ENCODE data around the gene NECAB3. TPM values are rescaled to one million over a fixed set of nuclear protein-coding genes. Genes with fewer than 3 reads are reported as not detected.

The NECAB3 gene
- total RNA-seq, 1 donor from 2014 or later: 146 TPM

DNA sequence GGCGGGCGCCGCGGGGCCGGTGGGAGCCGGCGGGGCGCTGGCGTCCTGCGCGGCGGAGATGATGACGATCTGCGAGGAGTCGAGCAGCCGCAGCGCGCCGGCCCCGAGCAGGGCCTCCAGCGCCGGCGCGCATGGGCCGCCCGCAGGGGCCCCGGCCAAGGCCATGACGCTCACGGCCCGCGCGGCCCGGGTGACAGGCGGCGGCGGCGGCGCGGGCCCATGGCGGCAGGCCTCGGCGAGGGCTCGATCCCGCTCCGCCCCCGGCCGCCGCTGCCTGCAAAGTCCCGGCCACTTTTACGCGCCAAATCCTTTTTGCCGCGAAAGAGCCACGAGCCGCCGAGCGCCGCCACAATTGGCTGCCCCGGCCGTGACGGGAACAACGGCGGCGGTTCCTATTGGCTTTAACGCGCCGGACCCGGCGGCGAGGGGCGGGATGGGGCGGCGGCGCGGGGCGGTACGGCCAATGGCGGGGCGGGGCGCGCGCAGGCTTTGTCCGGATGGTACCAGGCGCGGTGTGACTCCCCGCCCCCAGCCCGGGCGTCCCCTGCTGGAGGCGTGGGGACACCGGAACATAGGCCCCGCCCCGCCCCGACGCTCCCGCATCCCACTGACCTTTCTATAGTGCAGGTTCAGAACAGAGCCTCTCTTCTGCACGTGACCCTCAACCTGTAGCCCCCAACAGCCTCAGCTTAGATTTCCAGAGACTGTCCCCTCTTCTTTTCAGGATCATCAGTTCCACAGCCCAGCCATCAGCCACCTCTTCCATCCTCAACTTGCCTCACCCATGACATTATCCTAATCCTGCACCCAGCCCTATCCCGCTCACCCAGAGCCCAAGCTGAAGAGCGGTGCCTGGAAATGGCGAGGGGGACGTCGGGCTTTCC, 12.1 kb upstream of the NECAB3 start, which contains the start of gene E2F1:
Gene E2F1 (minus strand): TSS at position 286 of the 884 bp plus-strand sequence. CDS start 121 bp downstream, at position 165.
- Mint-ChIP-seq H3K4me1 (ENCODE audit: low read depth, unreplicated experiment) (peaks cover 22% of the 10 kb centered on the region), H3K27me3 (ENCODE audit: unreplicated experiment) (peaks cover 16% of the 10 kb centered on the region), H3K9me3 (ENCODE audit: unreplicated experiment) (peaks cover 10% of the 10 kb centered on the region), H3K4me3 (ENCODE audit: unreplicated experiment) (peak within 1 kb of the TSS; percentile 88), H3K27ac (ENCODE audit: unreplicated experiment) (peak within 1 kb of the TSS; percentile 96), H3K36me3 (ENCODE audit: unreplicated experiment) (no peaks in the 10 kb centered on the region)
- TF ChIP-seq, protein P1, sequence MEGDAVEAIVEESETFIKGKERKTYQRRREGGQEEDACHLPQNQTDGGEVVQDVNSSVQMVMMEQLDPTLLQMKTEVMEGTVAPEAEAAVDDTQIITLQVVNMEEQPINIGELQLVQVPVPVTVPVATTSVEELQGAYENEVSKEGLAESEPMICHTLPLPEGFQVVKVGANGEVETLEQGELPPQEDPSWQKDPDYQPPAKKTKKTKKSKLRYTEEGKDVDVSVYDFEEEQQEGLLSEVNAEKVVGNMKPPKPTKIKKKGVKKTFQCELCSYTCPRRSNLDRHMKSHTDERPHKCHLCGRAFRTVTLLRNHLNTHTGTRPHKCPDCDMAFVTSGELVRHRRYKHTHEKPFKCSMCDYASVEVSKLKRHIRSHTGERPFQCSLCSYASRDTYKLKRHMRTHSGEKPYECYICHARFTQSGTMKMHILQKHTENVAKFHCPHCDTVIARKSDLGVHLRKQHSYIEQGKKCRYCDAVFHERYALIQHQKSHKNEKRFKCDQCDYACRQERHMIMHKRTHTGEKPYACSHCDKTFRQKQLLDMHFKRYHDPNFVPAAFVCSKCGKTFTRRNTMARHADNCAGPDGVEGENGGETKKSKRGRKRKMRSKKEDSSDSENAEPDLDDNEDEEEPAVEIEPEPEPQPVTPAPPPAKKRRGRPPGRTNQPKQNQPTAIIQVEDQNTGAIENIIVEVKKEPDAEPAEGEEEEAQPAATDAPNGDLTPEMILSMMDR (IDR thresholded peaks at IDR 0.05; ENCODE audit: partially characterized antibody, unreplicated experiment): no peak
- peak; percentile 99 for DNase-seq

GRCh38 chr20:33685328-33686099, 11.3 kb upstream of the NECAB3 start:
- H3K27me3 Mint-ChIP-seq (ENCODE audit: unreplicated experiment): peaks cover 16% of the 10 kb centered on the region
- H3K27ac Mint-ChIP-seq (ENCODE audit: unreplicated experiment): peak overlapping the region; percentile 96
- peak; percentile 89 for DNase-seq
- H3K36me3 Mint-ChIP-seq (ENCODE audit: unreplicated experiment): no peaks in the 10 kb centered on the region
- TF ChIP-seq, protein P1 (IDR thresholded peaks at IDR 0.05; ENCODE audit: partially characterized antibody, unreplicated experiment): no peak
- H3K4me3 Mint-ChIP-seq (ENCODE audit: unreplicated experiment): peak overlapping the region; percentile 88
- peaks cover 10% of the 10 kb centered on the region for H3K9me3 Mint-ChIP-seq (ENCODE audit: unreplicated experiment)
- H3K4me1 Mint-ChIP-seq (ENCODE audit: low read depth, unreplicated experiment): peaks cover 30% of the 10 kb centered on the region

GRCh38 chr20:33684533-33685327, 10.5 kb upstream of the NECAB3 start:
- DNase-seq: no peak
- Mint-ChIP-seq H3K36me3 (ENCODE audit: unreplicated experiment) (no peaks in the 10 kb centered on the region), H3K27ac (ENCODE audit: unreplicated experiment) (peak overlapping the region; percentile 96), H3K4me3 (ENCODE audit: unreplicated experiment) (peak overlapping the region; percentile 88), H3K9me3 (ENCODE audit: unreplicated experiment) (peaks cover 10% of the 10 kb centered on the region), H3K4me1 (ENCODE audit: low read depth, unreplicated experiment) (peaks cover 26% of the 10 kb centered on the region), H3K27me3 (ENCODE audit: unreplicated experiment) (peaks cover 16% of the 10 kb centered on the region)
- TF ChIP-seq, protein P1 (IDR thresholded peaks at IDR 0.05; ENCODE audit: partially characterized antibody, unreplicated experiment): no peak

DNA sequence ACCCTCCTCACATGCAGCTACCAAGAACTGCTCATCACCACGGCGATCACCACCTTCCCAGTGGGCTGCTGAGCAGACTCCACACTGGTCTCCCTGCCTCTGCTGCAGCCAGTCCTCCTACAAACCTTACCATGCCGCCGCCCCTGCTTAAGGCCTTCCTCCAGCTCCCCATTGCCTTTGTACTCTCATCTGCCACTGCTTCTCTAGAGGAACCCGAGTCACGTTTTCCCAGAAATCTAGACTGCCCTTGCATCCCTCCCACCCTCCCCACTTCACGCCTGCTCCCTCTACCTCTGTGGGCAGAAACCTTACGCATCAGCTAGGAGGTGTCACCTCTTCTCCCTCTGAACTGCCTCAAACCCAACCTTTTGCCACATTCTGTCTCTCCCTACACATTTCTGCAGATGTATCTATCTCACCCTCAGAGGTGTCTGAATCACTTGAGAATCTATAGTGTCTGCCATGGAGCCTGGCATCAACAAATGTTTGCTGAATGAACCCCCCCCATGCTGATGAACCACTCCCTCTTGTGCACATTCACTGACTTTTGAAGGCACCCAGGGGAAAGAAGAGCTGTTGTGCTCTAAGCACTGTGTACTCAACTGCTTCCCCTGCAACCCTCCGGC, 7.6 kb upstream of the NECAB3 start:
- Mint-ChIP-seq H3K4me3 (ENCODE audit: unreplicated experiment) (peak overlapping the region; percentile 25), H3K27ac (ENCODE audit: unreplicated experiment) (peak overlapping the region; percentile 65), H3K27me3 (ENCODE audit: unreplicated experiment) (peaks cover 20% of the 10 kb centered on the region), H3K36me3 (ENCODE audit: unreplicated experiment) (no peaks in the 10 kb centered on the region), H3K9me3 (ENCODE audit: unreplicated experiment) (peaks cover 12% of the 10 kb centered on the region), H3K4me1 (ENCODE audit: low read depth, unreplicated experiment) (peaks cover 36% of the 10 kb centered on the region)
- TF ChIP-seq, protein P1 (IDR thresholded peaks at IDR 0.05; ENCODE audit: partially characterized antibody, unreplicated experiment): no peak
- DNase-seq: no peak
